Uterus (tissue), 4 donors: ENCODE data around the gene CDK6. TPM values are rescaled to one million over a fixed set of nuclear protein-coding genes. Genes with fewer than 3 reads are reported as not detected.
A peak's percentile ranks its signal among the peaks of the same experiment; 100 is the strongest.

Experiments used
- DNase-seq, 2 donors: peaks; one replicate each; pipeline ENCODE4 v3.0.0-alpha.2; 2019 to 2020
- H3K27ac ChIP-seq, 2 donors: fragments of 200-600 bp; sonication (generic); 1 replicate in 1 of 2; 2 replicates in 1 of 2; pipeline ENCODE4 v1.5.1; 2016 to 2018
- H3K27me3 ChIP-seq, 2 donors: fragments of 200-600 bp; sonication (generic); one replicate each; pipeline ENCODE4 v1.5.1; 2018 to 2019; ENCODE audit warnings: control low read depth in 1 of 2
- H3K36me3 ChIP-seq, 2 donors: fragments of 200-600 bp; sonication (generic); one replicate each; pipeline ENCODE4 v1.5.1; 2019; ENCODE audit warnings: control low read depth in 1 of 2
- H3K4me1 ChIP-seq, 2 donors: fragments of 200-600 bp; sonication (generic); one replicate each; pipeline ENCODE4 v1.5.1; 2018 to 2019; ENCODE audit warnings: control low read depth in 1 of 2
- H3K4me3 ChIP-seq, 2 donors: fragments of 200-600 bp; sonication (generic); 1 replicate in 1 of 2; 2 replicates in 1 of 2; pipeline ENCODE4 v1.5.1; 2018 to 2019; ENCODE audit warnings: mild to moderate bottlenecking in 1 of 2
- H3K9me3 ChIP-seq, 2 donors: fragments of 200-600 bp; sonication (generic); one replicate each; pipeline ENCODE4 v1.5.1; 2019; ENCODE audit warnings: control low read depth in 1 of 2
- CTCF ChIP-seq, 4 experiments: fragments of 200-600 bp in 2 of 4; fragments of 450-650 bp in 2 of 4; sonication (generic) in 2 of 4; IDR thresholded peaks; one replicate each; pipeline ENCODE4 v1.5.1; 2016 to 2019; ENCODE audit warnings: antibody characterized with exemption in 4 of 4, mild to moderate bottlenecking in 2 of 4, moderate library complexity in 1 of 4
- POLR2A ChIP-seq, 2 donors: fragments of 450-650 bp; IDR thresholded peaks; one replicate each; pipeline ENCODE4 v1.6.1; 2016; ENCODE audit warnings: antibody characterized with exemption in 2 of 2, mild to moderate bottlenecking in 1 of 2, moderate library complexity in 1 of 2
- intact Hi-C: fragments of 100-400 bp; cut with DNase I; formaldehyde crosslinking; loops from one replicate; pipeline ENCODE4 v1.15.1; 2023; ENCODE audit warnings: low total_unique reads
- total RNA-seq, 4 donors: library from RNA; depleted of rRNA in 3 of 4; stranded (reverse); fragments of >200 nt in 3 of 4; gene quantifications; one replicate each; pipeline versions ENCODE4 v1.1.0 to v1.2.4, GENCODE V29; 2014 to 2023
- donor health status: DM: yes; HTN: yes; CAD: no.

CDK6 gene
- total RNA-seq, 4 donors from 2014 or later = 5.9 to 117 (median 15.2) TPM

DNA sequence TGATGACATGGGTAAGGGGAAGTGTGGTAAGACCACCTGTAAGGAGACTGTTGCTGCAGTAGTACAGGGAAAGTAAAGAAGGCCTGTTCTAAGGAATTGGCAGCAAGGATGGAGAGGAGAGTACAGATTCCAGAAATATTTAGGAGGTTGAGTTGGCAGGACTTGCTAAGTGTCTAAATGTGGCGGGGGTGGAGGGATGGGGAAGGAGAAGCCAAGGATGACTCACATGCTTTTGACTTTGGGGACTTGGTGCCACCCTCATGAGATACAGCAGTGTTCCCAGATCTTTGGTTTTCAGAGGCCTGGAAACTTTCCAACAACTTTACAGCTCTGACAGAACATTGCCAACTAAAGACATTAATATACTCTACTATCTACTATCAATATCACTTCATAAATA lies 45.4 kb downstream of the CDK6 start:
- TF ChIP-seq POLR2A (IDR thresholded peaks at IDR 0.05) (no peak), CTCF (IDR thresholded peaks at IDR 0.05) (no peak)
- no peak for DNase-seq
- no peaks in the 10 kb centered on the region for H3K36me3 ChIP-seq
- no peak overlapping the region for H3K27ac ChIP-seq
- no peak overlapping the region for H3K4me3 ChIP-seq
- H3K4me1 ChIP-seq = no peaks in the 10 kb centered on the region
- no peaks in the 10 kb centered on the region for H3K9me3 ChIP-seq
- no peaks in the 10 kb centered on the region for H3K27me3 ChIP-seq
- intact Hi-C loops = no loop called here

DNA sequence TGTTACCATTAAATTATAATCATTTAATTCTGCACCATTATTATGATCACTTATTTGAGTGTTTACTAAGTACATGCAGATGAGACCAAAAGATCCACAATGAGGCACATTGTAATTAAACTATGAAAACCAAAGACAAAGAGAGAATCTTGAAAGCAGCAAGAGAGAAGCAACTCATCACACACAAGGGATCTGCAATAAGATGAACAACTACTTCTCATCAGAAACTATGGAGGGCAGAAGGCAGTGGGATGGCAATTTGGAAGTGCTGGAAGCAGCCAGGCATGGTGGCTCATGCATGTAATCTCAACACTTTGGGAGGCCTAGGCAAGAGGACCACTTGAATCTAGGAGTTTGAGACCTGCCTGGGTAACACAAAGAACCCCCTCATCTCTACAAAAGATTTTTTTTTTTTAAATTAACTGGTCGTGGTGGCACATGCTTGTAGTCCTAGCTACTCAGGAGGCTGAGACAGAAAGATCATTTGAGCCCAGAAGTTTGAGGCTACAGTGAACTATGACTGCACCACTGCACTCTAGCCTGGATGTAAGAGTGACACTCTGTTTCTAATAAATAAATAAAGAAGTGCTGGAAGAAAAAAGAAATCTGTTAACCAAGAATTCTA lies 47.7 kb downstream of the CDK6 start:
- no peak overlapping the region for H3K27ac ChIP-seq
- H3K27me3 ChIP-seq = no peaks in the 10 kb centered on the region
- no peak overlapping the region for H3K4me3 ChIP-seq
- intact Hi-C loops = no loop called here
- TF ChIP-seq CTCF (IDR thresholded peaks at IDR 0.05) (no peak), POLR2A (IDR thresholded peaks at IDR 0.05) (no peak)
- no peaks in the 10 kb centered on the region for H3K9me3 ChIP-seq
- no peak for DNase-seq
- no peaks in the 10 kb centered on the region for H3K36me3 ChIP-seq
- H3K4me1 ChIP-seq = no peaks in the 10 kb centered on the region

GRCh38 chr7:92785923-92786322 lies 50.5 kb downstream of the CDK6 start:
- no peak for TF ChIP-seq POLR2A (IDR thresholded peaks at IDR 0.05)
- TF ChIP-seq CTCF (IDR thresholded peaks at IDR 0.05) = no peak
- peak overlapping the region in 1 of 2 donors; percentile 30 for H3K27ac ChIP-seq
- H3K36me3 ChIP-seq = no peaks in the 10 kb centered on the region
- no peaks in the 10 kb centered on the region for H3K27me3 ChIP-seq
- intact Hi-C loops = no loop called here
- H3K9me3 ChIP-seq = no peaks in the 10 kb centered on the region
- DNase-seq = no peak
- no peaks in the 10 kb centered on the region for H3K4me1 ChIP-seq
- no peak overlapping the region for H3K4me3 ChIP-seq

- no peak overlapping the region for H3K4me3 ChIP-seq
- no peaks in the 10 kb centered on the region for H3K4me1 ChIP-seq
- no peaks in the 10 kb centered on the region for H3K27me3 ChIP-seq
- no peaks in the 10 kb centered on the region for H3K9me3 ChIP-seq
- TF ChIP-seq POLR2A (IDR thresholded peaks at IDR 0.05) (no peak), CTCF (IDR thresholded peaks at IDR 0.05) (no peak)
- H3K27ac ChIP-seq = no peak overlapping the region
- no peak for DNase-seq
- no peaks in the 10 kb centered on the region for H3K36me3 ChIP-seq
- intact Hi-C loops = no loop called here
Measured at GRCh38 chr7:92784935-92785334, 51.4 kb downstream of the CDK6 start.

DNA sequence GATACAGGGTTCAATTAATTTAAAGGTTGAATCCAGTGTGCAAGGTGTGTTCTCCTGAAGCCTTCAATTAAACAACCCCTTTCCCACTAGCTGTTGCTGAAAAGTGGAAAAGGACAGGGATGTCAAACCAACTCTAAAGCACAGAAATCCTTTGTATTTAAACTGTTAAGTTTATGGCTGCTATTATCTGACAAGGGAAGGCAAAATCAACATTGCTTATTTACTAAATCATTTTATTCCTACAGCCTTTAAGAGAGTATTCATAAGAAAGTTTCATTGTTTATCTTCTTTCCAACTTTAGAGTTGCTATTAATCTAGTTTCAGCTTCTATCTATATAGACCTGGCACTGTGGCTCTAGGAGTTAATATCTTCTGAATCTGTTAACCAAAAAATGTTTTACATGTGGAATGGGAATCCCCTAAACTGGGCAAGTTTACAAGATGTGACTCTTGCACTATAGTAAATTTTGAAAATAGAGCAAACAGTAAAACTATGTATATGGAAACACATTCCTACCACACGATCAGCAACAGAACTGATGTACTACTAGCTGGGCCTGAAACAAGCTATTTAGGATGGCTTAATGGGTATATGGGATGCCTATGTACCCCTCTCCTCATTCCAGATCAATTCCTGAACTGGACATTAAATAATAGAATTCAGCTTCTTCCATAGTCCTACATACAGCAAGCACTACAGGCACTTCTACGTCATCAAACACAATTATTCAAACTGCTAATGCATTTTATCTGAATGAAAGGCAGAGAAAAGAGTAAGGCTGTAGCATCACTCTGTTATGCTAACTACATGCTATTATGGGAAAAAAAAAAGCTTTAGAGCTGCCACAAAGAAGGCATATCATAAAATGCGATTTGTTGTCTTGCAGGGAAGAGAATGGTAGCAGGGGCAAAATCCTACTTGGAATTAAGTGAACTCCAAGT lies 52.8 kb downstream of the CDK6 start:
- intact Hi-C loops = no loop called here
- no peaks in the 10 kb centered on the region for H3K4me1 ChIP-seq
- TF ChIP-seq POLR2A (IDR thresholded peaks at IDR 0.05) (no peak), CTCF (IDR thresholded peaks at IDR 0.05) (no peak)
- H3K27me3 ChIP-seq = peaks cover 0 to 3% of the 10 kb centered on the region in 2 donors
- H3K36me3 ChIP-seq = no peaks in the 10 kb centered on the region
- no peak overlapping the region for H3K4me3 ChIP-seq
- H3K27ac ChIP-seq = no peak overlapping the region
- no peaks in the 10 kb centered on the region for H3K9me3 ChIP-seq
- no peak for DNase-seq
